ENCODE data around the gene SBNO2. TPM values are rescaled to one million over a fixed set of nuclear protein-coding genes. Genes with fewer than 3 reads are reported as not detected.

SBNO2 gene
- polyA plus RNA-seq, 1 of the 3 experiments (the other 2 are of a cell fraction), result 18.3 TPM

GRCh38 chr19:1217366-1217765, 43.3 kb upstream of the SBNO2 start:
- no peak for DNase-seq
- no peak overlapping the region for H2AFZ ChIP-seq (ENCODE audit: low read depth)
- H3F3A ChIP-seq (replicated peaks; ENCODE audit: insufficient read depth), result peaks cover 39% of the 10 kb centered on the region
- H3K4me3 ChIP-seq (ENCODE audit: low read depth in 2 of 2, low read length in 1 of 2), result no peak overlapping the region
- H3K27ac ChIP-seq (ENCODE audit: low read depth in 2 of 2, low read length in 1 of 2), result 0 out of 4 replicates have a peak overlapping the region, but pooled peaks of 1 of the 2 experiments have one; percentile 90
- peaks cover 83% of the 10 kb centered on the region for H3K79me2 ChIP-seq (ENCODE audit: insufficient read depth)
- POLR2A ChIA-PET, result no interaction called here
- H3K4me1 ChIP-seq (ENCODE audit: control insufficient read depth in 1 of 2, insufficient read depth in 2 of 2, low read depth in 1 of 2, low read length in 1 of 2), result peaks cover 28 to 39% of the 10 kb centered on the region in 2 experiments; a peak in 3 of 4 replicates
- TF ChIP-seq GATA2 (CRISPR knock-in tag; IDR thresholded peaks at IDR 0.05), result no peak
- TF ChIP-seq SMC3 (IDR thresholded peaks at IDR 0.05; ENCODE audit: low read depth, low read length), result no peak
- TF ChIP-seq RXRA (IDR thresholded peaks at IDR 0.05; ENCODE audit: borderline replicate concordance, low read depth), result no peak
- no peak for TF ChIP-seq NFIC (IDR thresholded peaks at IDR 0.05; ENCODE audit: borderline replicate concordance)
- no peak for TF ChIP-seq EZH2phosphoT487 (IDR thresholded peaks at IDR 0.05; ENCODE audit: borderline replicate concordance, low read depth)
- TF ChIP-seq, protein P1, sequence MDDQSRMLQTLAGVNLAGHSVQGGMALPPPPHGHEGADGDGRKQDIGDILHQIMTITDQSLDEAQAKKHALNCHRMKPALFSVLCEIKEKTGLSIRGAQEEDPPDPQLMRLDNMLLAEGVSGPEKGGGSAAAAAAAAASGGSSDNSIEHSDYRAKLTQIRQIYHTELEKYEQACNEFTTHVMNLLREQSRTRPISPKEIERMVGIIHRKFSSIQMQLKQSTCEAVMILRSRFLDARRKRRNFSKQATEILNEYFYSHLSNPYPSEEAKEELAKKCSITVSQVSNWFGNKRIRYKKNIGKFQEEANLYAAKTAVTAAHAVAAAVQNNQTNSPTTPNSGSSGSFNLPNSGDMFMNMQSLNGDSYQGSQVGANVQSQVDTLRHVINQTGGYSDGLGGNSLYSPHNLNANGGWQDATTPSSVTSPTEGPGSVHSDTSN (IDR thresholded peaks at IDR 0.05), result no peak
- 0 out of 2 replicates have a peak, but pooled peaks cover 13% of the 10 kb centered on the region for H4K20me1 ChIP-seq (ENCODE audit: insufficient read depth)
- CTCF ChIA-PET, result interaction anchor here (0.7 to 7.0 kb wide), 9 partner anchors 8 to 295 kb away, joined by 3 to 43 read pairs (median 7); partner anchors contain the start of genes ATP5F1D and CBARP
- H3K4me2 ChIP-seq, result no peak overlapping the region
- H3K9ac ChIP-seq, result no peak overlapping the region
- 97% methylated on average over 11 of the region's 15 CpGs for WGBS (ENCODE audit: low lambda C conversion rate)
- no peaks in the 10 kb centered on the region for H3K27me3 ChIP-seq (ENCODE audit: insufficient read depth)
- H3K9me3 ChIP-seq, result no peaks in the 10 kb centered on the region
- peaks cover 0 to 18% of the 10 kb centered on the region in 2 experiments for H3K36me3 ChIP-seq (replicated peaks in 1 of 2; ENCODE audit: control insufficient read depth in 1 of 2, insufficient read depth in 2 of 2, low read length in 1 of 2)
- H3K9me2 ChIP-seq, result no peaks in the 10 kb centered on the region

DNA sequence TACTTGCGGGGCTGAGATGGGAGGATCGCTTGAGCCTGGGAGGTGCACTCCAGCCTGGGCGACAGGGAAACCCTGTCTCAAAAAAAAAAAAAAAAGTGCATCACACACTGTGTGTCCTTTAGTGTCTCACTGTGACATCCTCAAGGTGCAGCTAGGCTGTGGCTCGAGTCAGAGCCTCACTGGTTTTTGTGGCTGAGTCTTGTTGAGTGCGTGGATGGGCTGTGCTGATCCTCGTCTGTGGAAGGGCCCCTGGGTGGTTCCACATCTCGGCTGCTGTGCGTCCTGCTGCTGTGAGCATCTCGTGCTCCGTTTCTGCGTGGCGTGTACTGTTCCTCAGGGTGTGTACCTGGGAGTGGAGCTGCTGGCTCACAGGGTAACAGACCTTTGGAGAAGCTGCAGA, 42.7 kb upstream of the SBNO2 start:
- Histone ChIP-seq H3K79me2 (ENCODE audit: insufficient read depth) (peaks cover 89% of the 10 kb centered on the region), H3K9me3 (no peaks in the 10 kb centered on the region), H3K27me3 (ENCODE audit: insufficient read depth) (no peaks in the 10 kb centered on the region), H3K36me3 (replicated peaks in 1 of 2; ENCODE audit: control insufficient read depth in 1 of 2, insufficient read depth in 2 of 2, low read length in 1 of 2) (peaks cover 0 to 13% of the 10 kb centered on the region in 2 experiments), H3K9ac (no peak overlapping the region), H3K4me2 (0 out of 2 replicates have a peak overlapping the region, but pooled peaks have one; percentile 79), H2AFZ (ENCODE audit: low read depth) (no peak overlapping the region), H3K27ac (ENCODE audit: low read depth in 2 of 2, low read length in 1 of 2) (peak overlapping the region in 1 of 2 experiments; percentile 90; a peak in 1 of 4 replicates), H3K9me2 (no peaks in the 10 kb centered on the region), H4K20me1 (ENCODE audit: insufficient read depth) (0 out of 2 replicates have a peak, but pooled peaks cover 13% of the 10 kb centered on the region), H3F3A (replicated peaks; ENCODE audit: insufficient read depth) (peaks cover 39% of the 10 kb centered on the region), H3K4me1 (ENCODE audit: control insufficient read depth in 1 of 2, insufficient read depth in 2 of 2, low read depth in 1 of 2, low read length in 1 of 2) (peaks cover 28 to 39% of the 10 kb centered on the region in 2 experiments; a peak in 3 of 4 replicates), H3K4me3 (ENCODE audit: low read depth in 2 of 2, low read length in 1 of 2) (no peak overlapping the region)
- ChIA-PET CTCF (interaction anchor here (1.9 to 7.0 kb wide), 7 partner anchors 9 to 104 kb away, joined by 6 to 43 read pairs (median 19); partner anchors contain the start of genes ATP5F1D and CBARP), POLR2A (interaction anchor here (0.6 kb wide), 1 partner anchor 123 kb away, joined by 5 read pairs; no protein-coding TSS in a partner anchor)
- DNase-seq, result no peak
- 93% methylated on average over 6 of the region's 12 CpGs for WGBS (ENCODE audit: low lambda C conversion rate)
- TF ChIP-seq REST (IDR thresholded peaks at IDR 0.05; ENCODE audit: low read depth, low read length), result no peak
- no peak for TF ChIP-seq USF2 (IDR thresholded peaks at IDR 0.05; ENCODE audit: borderline replicate concordance, low read depth, low read length)
- no peak for TF ChIP-seq ELF1 (IDR thresholded peaks at IDR 0.05)
- TF ChIP-seq, protein P2, sequence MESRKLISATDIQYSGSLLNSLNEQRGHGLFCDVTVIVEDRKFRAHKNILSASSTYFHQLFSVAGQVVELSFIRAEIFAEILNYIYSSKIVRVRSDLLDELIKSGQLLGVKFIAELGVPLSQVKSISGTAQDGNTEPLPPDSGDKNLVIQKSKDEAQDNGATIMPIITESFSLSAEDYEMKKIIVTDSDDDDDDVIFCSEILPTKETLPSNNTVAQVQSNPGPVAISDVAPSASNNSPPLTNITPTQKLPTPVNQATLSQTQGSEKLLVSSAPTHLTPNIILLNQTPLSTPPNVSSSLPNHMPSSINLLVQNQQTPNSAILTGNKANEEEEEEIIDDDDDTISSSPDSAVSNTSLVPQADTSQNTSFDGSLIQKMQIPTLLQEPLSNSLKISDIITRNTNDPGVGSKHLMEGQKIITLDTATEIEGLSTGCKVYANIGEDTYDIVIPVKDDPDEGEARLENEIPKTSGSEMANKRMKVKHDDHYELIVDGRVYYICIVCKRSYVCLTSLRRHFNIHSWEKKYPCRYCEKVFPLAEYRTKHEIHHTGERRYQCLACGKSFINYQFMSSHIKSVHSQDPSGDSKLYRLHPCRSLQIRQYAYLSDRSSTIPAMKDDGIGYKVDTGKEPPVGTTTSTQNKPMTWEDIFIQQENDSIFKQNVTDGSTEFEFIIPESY (IDR thresholded peaks at IDR 0.05; ENCODE audit: borderline replicate concordance, low read depth), result no peak
- TF ChIP-seq NFIC (IDR thresholded peaks at IDR 0.05; ENCODE audit: borderline replicate concordance), result no peak
- no peak for TF ChIP-seq EP300 (IDR thresholded peaks at IDR 0.05; ENCODE audit: borderline replicate concordance in 1 of 2, low read depth in 1 of 2, low read length in 1 of 2)
- TF ChIP-seq GABPA (IDR thresholded peaks at IDR 0.05; ENCODE audit: low read depth), result no peak
- no peak for TF ChIP-seq FOXM1 (IDR thresholded peaks at IDR 0.05; ENCODE audit: low read depth)
- TF ChIP-seq FOSL2 (IDR thresholded peaks at IDR 0.05; ENCODE audit: borderline replicate concordance, low read depth), result no peak
- TF ChIP-seq CHD2 (IDR thresholded peaks at IDR 0.05; ENCODE audit: low read length, partially characterized antibody), result no peak

Measured in SK-N-SH (cell line).